HG03066 (cell line): Measurements from ENCODE around the gene LLGL2.

Experiments used
- ATAC-seq: cut with Tn5 transposase; IDR thresholded peaks from one replicate; pipeline ENCODE4 v1.9.1; 2021; ENCODE audit warnings: low read depth; ENCODE audit not compliant: unreplicated experiment

Gene LLGL2

GRCh38 chr17:75546181-75546580 lies 20.7 kb downstream of the LLGL2 start:
- no peak for ATAC-seq

- no peak for ATAC-seq
These were observed 21.6 kb downstream of the LLGL2 start for GRCh38 chr17:75547091-75547490.

GRCh38 chr17:75548813-75549212 lies 23.3 kb downstream of the LLGL2 start:
- no peak for ATAC-seq

GRCh38 chr17:75549246-75550138 lies 24.0 kb downstream of the LLGL2 start:
- no peak for ATAC-seq

- ATAC-seq = no peak
These were observed 24.6 kb downstream of the LLGL2 start for GRCh38 chr17:75550139-75550465.

- no peak for ATAC-seq
These were observed 25.8 kb downstream of the LLGL2 start for GRCh38 chr17:75551266-75551665.

GRCh38 chr17:75552425-75553294 lies 27.2 kb downstream of the LLGL2 start:
- ATAC-seq = no peak

- no peak for ATAC-seq
These were observed 28.0 kb downstream of the LLGL2 start for GRCh38 chr17:75553295-75554110.

GRCh38 chr17:75555679-75556153 lies 30.2 kb downstream of the LLGL2 start:
- no peak for ATAC-seq

GRCh38 chr17:75557075-75557851 lies 31.8 kb downstream of the LLGL2 start:
- no peak for ATAC-seq

GRCh38 chr17:75557852-75558665 lies 32.6 kb downstream of the LLGL2 start:
- no peak for ATAC-seq

- ATAC-seq = no peak
These were observed 33.4 kb downstream of the LLGL2 start for GRCh38 chr17:75558666-75559530.

GRCh38 chr17:75559958-75560533 lies 34.5 kb downstream of the LLGL2 start:
- no peak for ATAC-seq

- ATAC-seq = no peak
These were observed 36.6 kb downstream of the LLGL2 start for GRCh38 chr17:75561927-75562603.

- ATAC-seq = no peak
These were observed 37.7 kb downstream of the LLGL2 start for GRCh38 chr17:75563063-75563758.

GRCh38 chr17:75564195-75564594 lies 38.7 kb downstream of the LLGL2 start:
- ATAC-seq = no peak

GRCh38 chr17:75565066-75565465 lies 39.6 kb downstream of the LLGL2 start:
- ATAC-seq = no peak
